ENCODE measurements around the gene MESD. TPM values are rescaled to one million over a fixed set of nuclear protein-coding genes. Genes with fewer than 3 reads are reported as not detected.

Gene MESD
- total and polyA plus RNA-seq, 9 of the 15 experiments (the other 6 are each of a cell fraction or from before 2014, with no cell fraction given): 11.3 to 39.7 (median 22.8) TPM

- TF ChIP-seq ARID1B (IDR thresholded peaks at IDR 0.05): peak; percentile 46
- peak; percentile 26; the same call in 1 of the 2 replicates for TF ChIP-seq SMARCE1 (IDR thresholded peaks at IDR 0.05)
- no peak for TF ChIP-seq NFRKB (IDR thresholded peaks at IDR 0.05; ENCODE audit: low read depth)
These were observed 10.8 kb downstream of the MESD start (continued) for GRCh38 chr15:80978685-80979329.

- peaks cover 0 to 3% of the 10 kb centered on the region in 2 experiments; a peak in 2 of 5 replicates for H3K4me1 ChIP-seq (replicated peaks in 1 of 2; ENCODE audit: control insufficient read depth in 2 of 2, insufficient read depth in 2 of 2, low read length in 2 of 2)
- peaks cover 23% of the 10 kb centered on the region for H4K20me1 ChIP-seq (replicated peaks; ENCODE audit: control insufficient read depth, insufficient read depth, low read length)
- H3K36me3 ChIP-seq (ENCODE audit: control insufficient read depth, insufficient read depth, low read length): peaks cover 53% of the 10 kb centered on the region
- FAIRE-seq: peak; percentile 95
- no peak overlapping the region for H2AFZ ChIP-seq (ENCODE audit: low read depth, low read length)
- peaks cover 4% of the 10 kb centered on the region for H3K9me1 ChIP-seq (ENCODE audit: control insufficient read depth, insufficient read depth, low read length)
- ATAC-seq: peak; percentile 99
- no TSS peak for BruUV-seq (replicated peaks)
- H3K27me3 ChIP-seq (ENCODE audit: control insufficient read depth in 2 of 2, insufficient read depth in 2 of 2, low read length in 2 of 2): no peaks in the 10 kb centered on the region
- 20% methylated on average over 6 of the region's 7 CpGs for WGBS (ENCODE audit: insufficient coverage, low coverage, missing lambda C conversion rate)
- DNase-seq (ENCODE audit: extremely low read depth in 1 of 4, low spot score in 3 of 4): peak; percentile 77 to 87 (median 80)
- H3K27ac ChIP-seq (ENCODE audit: extremely low read depth, low read depth, low read length): no peak overlapping the region
- H3K79me2 ChIP-seq (ENCODE audit: control insufficient read depth, insufficient read depth, low read length): peaks cover 28% of the 10 kb centered on the region; the same call in 2 of the 3 replicates
- H3K4me2 ChIP-seq (ENCODE audit: insufficient read depth, low read length): no peak overlapping the region
- H3K9ac ChIP-seq (ENCODE audit: insufficient read depth in 1 of 2, low read depth in 2 of 2, low read length in 2 of 2): no peak overlapping the region
- intact Hi-C loops (cut with micrococcal nuclease) (loop anchor here (1.0 to 2.0 kb wide), 4 partner anchors 14 to 289 kb away; no protein-coding TSS in a partner anchor), in situ Hi-C loops (cut with MboI) (loop anchor here (5.0 to 10.0 kb wide), 2 partner anchors 290 to 427 kb away; no protein-coding TSS in a partner anchor)
- ChIA-PET POLR2A (interaction anchor here (0.6 to 2.4 kb wide), 7 partner anchors 10 to 299 kb away, joined by 3 to 15 read pairs (median 4); no protein-coding TSS in a partner anchor), CTCF (ENCODE audit: low intra/inter-chr PET ratio) (interaction anchor here (0.6 to 5.2 kb wide), 11 partner anchors 12 to 1068 kb away, joined by 3 to 115 read pairs (median 5); partner anchors contain the start of gene MESD)
- H3K4me3 ChIP-seq: no peak overlapping the region
- no peaks in the 10 kb centered on the region for H3K9me3 ChIP-seq (replicated peaks; ENCODE audit: control insufficient read depth, insufficient read depth, low read depth, low read length)
- TF ChIP-seq RCOR1 (IDR thresholded peaks at IDR 0.05; ENCODE audit: borderline replicate concordance in 1 of 2, low read depth in 2 of 2, low read length in 2 of 2): peak in 1 of 2 experiments; percentile 18; a peak in 1 of 4 replicates
- peak; percentile 8; the same call in 1 of the 2 replicates for TF ChIP-seq SUPT5H (IDR thresholded peaks at IDR 0.05)
- TF ChIP-seq, protein P1, sequence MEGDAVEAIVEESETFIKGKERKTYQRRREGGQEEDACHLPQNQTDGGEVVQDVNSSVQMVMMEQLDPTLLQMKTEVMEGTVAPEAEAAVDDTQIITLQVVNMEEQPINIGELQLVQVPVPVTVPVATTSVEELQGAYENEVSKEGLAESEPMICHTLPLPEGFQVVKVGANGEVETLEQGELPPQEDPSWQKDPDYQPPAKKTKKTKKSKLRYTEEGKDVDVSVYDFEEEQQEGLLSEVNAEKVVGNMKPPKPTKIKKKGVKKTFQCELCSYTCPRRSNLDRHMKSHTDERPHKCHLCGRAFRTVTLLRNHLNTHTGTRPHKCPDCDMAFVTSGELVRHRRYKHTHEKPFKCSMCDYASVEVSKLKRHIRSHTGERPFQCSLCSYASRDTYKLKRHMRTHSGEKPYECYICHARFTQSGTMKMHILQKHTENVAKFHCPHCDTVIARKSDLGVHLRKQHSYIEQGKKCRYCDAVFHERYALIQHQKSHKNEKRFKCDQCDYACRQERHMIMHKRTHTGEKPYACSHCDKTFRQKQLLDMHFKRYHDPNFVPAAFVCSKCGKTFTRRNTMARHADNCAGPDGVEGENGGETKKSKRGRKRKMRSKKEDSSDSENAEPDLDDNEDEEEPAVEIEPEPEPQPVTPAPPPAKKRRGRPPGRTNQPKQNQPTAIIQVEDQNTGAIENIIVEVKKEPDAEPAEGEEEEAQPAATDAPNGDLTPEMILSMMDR (IDR thresholded peaks at IDR 0.05 in 2 of 3, conservative IDR thresholded peaks at IDR 0.05 in 1 of 3; ENCODE audit: insufficient read depth in 2 of 3, low read depth in 1 of 3, low read length in 3 of 3): peak; percentile 92 to 95 (median 92)
- TF ChIP-seq ATF7 (IDR thresholded peaks at IDR 0.05): peak; percentile 31; the same call in 1 of the 2 replicates
- peak; percentile 96 for TF ChIP-seq SMC3 (conservative IDR thresholded peaks at IDR 0.05; ENCODE audit: insufficient read depth, low read depth, low read length)
- peak; percentile 74; the same call in 1 of the 2 replicates for TF ChIP-seq ARID2 (IDR thresholded peaks at IDR 0.05)
- 0 out of 2 replicates have a peak, but pooled peaks have one; percentile 78 for TF ChIP-seq HDGF (IDR thresholded peaks at IDR 0.05)
These were observed 12.0 kb downstream of the MESD start for GRCh38 chr15:80977627-80978036.
